Coronary artery (tissue), 2 donors: Measurements from ENCODE around the gene ZDHHC21.

Source experiments
- DNase-seq: peaks from one replicate; pipeline ENCODE4 v3.0.0-alpha.2; 2017; ENCODE audit warnings: low spot score
- H3K27ac ChIP-seq, 2 donors: fragments of 200-600 bp; sonication (generic); one replicate each; pipeline ENCODE4 v1.5.1; 2016 to 2019
- H3K4me3 ChIP-seq: fragments of 200-600 bp; sonication (generic); 2 replicates; pipeline ENCODE4 v1.5.1; 2016; ENCODE audit warnings: mild to moderate bottlenecking, moderate library complexity
- TF ChIP-seq, protein P1 (sequence below): fragments of 200-600 bp; sonication (generic); IDR thresholded peaks from one replicate; pipeline ENCODE4 v1.5.1; 2019; ENCODE audit warnings: antibody characterized with exemption

The ZDHHC21 gene

DNA sequence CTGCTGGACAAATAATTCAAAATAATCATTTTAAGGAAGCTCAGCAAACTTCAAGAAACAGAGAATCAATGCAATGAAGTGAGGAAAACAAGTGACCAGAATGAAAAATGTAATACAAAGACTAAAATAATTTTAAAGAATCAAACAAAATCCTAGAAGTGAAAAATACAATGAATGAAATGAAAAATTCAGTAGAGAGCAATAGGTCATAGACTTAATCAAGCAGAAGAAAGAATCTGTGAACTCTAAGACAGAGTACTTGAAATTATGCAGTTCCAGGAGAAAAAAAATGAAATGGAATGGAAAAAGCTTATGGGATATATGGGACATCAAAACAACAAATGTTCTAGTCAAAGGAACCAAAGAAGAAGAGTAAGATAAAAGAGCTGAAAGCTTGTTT, 11.8 kb upstream of the ZDHHC21 start:
- Histone ChIP-seq H3K27ac (no peak overlapping the region), H3K4me3 (no peak overlapping the region)
- DNase-seq: no peak
- TF ChIP-seq, protein P1, sequence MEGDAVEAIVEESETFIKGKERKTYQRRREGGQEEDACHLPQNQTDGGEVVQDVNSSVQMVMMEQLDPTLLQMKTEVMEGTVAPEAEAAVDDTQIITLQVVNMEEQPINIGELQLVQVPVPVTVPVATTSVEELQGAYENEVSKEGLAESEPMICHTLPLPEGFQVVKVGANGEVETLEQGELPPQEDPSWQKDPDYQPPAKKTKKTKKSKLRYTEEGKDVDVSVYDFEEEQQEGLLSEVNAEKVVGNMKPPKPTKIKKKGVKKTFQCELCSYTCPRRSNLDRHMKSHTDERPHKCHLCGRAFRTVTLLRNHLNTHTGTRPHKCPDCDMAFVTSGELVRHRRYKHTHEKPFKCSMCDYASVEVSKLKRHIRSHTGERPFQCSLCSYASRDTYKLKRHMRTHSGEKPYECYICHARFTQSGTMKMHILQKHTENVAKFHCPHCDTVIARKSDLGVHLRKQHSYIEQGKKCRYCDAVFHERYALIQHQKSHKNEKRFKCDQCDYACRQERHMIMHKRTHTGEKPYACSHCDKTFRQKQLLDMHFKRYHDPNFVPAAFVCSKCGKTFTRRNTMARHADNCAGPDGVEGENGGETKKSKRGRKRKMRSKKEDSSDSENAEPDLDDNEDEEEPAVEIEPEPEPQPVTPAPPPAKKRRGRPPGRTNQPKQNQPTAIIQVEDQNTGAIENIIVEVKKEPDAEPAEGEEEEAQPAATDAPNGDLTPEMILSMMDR: no peak

DNA sequence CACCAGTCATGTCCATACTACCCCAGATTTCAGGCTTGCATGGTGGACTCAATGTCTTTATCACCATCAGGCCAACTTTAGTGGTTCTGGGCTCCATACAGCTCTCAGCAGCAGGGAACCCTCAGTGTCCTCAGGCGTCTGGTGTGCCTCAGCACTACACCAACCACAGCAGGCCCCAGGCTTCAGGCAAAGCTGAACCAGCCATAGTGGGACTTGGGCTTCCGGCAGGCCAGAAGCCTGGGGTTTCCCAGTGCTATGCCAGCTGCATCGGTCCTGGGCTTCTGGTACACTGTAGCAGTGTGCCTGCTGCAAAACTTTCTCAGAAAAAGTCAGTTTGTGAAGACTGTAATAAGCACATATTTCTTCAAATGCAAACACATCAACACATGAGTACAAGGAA, 11.0 kb upstream of the ZDHHC21 start:
- no peak for DNase-seq
- H3K27ac ChIP-seq: no peak overlapping the region
- H3K4me3 ChIP-seq: no peak overlapping the region
- TF ChIP-seq, protein P1: no peak

DNA sequence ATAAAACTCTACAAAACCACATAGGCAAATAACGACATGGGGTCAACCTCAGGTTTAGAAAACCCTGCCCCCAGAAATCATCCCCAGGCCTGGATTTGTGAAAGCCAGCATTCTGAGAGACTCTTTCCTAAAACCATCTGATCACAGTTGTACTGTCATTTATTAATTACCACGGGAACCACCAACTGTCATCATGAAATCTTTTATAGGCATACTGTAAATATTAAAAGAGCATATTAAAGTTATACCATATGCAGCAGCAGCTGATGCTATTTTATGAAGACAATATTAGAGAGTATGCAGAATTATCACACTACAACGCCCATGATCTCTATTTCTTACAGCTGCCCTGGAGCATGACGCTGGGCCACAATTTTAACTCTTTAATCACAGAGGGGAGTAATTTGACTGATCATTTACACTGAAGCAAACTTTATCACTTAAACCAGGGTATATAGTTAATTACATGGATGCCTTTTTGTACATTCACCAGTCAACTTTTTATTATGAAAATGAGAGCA, 9.0 kb upstream of the ZDHHC21 start:
- Histone ChIP-seq H3K4me3 (no peak overlapping the region), H3K27ac (no peak overlapping the region)
- TF ChIP-seq, protein P1: no peak
- no peak for DNase-seq

DNA sequence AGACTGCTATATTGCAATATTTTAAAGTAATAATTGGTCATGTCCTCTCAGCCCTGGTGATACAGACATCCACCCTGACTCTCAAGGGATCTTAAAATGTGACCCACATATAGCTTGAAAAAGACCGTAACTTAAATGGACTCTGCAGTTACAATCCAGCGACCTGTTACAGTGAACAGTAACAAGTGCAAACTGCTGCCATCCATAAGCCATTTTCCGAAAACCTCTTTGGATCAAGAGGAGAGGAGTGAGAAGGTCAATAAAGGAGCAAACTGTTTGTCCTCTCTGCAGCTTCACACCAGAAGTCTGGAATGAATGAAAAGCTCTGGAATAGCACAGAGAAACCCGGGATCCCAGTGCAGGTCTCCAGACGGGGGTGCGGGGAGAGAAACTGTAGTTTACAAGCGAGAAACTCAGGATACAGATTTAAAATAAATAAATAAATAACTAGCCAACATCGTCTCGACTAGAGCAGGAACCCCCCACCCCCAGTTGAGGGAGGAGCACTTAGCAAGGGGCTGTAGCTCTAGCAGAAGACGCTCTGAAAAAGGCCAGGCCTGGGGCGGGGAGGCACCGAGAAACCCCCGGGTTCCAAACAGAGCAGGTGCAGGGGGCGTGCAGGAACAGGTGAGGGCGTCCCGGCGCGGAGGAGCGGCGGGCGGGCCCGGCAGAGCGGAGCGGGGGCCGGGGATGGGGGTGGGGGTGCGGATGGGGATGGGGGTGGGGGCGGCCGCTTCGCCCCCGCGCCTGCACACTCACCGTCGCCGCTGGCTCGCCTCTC, 572 bp downstream of the ZDHHC21 start:
- TF ChIP-seq, protein P1: no peak
- Histone ChIP-seq H3K4me3 (peak overlapping the region; percentile 97), H3K27ac (peak overlapping the region; percentile 44 to 78)
- DNase-seq: no peak

DNA sequence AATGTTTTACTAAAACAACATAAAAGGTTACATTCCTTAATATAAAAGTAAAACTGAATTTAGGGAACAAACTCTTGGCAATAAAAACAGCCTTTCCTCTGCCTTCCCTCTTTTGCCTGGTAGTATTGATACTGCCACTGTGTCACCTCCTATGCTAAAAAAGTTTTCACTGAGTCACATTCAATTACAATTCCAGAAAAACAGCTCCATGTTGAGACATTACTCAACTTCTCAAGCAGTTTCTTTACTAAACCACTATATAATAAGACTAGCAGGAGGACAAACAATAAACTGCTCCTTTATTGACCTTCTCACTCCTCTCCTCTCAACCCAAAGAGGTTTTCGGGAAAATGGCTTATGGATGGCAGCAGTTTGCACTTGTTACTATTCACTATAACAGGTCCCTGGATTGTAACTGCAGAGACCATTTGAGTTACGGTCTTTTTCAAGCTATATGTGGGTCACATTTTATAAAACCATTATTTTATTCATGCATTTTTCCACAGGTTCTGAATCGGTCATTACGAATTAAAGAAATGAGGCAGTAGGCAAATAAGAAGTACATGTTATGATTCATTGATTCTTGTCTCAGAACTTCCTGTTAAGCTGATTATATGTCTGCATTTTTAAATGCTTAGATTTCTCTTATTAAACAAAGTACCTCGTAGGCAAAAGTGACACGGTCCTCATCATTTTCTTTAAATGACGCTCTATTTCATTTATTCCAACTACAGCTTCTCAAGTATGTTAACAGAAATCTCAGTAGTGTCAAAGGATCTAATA, 2.1 kb downstream of the ZDHHC21 start:
- no peak overlapping the region for H3K27ac ChIP-seq
- TF ChIP-seq, protein P1: no peak
- no peak overlapping the region for H3K4me3 ChIP-seq
- DNase-seq: no peak

DNA sequence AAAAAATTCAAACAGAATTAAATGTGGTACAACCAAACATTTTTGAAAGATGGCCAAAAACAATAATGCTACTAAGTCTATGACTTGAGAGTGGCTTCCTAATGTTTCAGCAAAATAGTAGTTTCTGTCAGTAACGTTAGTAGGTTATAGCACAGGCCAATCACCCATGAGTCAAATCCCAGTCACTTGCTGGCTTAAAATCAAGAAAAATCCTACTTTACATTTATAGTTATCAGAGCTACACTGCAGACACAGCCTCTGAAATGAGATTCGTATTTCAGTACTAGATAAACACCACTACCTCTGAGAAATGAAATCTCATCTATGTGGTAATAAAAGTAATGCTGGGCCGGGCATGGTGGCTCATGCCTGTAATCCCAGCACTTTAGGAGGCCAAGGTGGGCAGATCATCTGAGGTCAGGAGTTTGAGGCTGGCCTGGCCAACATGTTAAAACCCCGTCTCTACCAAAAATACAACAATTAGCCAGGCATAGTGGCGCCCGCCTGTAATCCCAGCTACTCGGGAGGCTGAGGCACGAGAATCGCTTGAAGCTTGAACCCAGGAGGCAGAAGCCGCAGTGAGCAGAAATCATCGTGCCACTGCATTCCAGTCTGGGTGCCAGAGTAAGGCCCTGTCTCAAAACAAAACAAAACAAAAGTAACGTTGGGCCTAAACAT, 6.1 kb downstream of the ZDHHC21 start:
- Histone ChIP-seq H3K4me3 (no peak overlapping the region), H3K27ac (no peak overlapping the region)
- TF ChIP-seq, protein P1: no peak
- DNase-seq: no peak
